ENCODE results near the gene PPP1R12B. TPM values are rescaled to one million over a fixed set of nuclear protein-coding genes. Genes with fewer than 3 reads are reported as not detected.

PPP1R12B gene
- total and polyA plus RNA-seq, 2 experiments from 2014 or later = 8.1 to 15.0 TPM

DNA sequence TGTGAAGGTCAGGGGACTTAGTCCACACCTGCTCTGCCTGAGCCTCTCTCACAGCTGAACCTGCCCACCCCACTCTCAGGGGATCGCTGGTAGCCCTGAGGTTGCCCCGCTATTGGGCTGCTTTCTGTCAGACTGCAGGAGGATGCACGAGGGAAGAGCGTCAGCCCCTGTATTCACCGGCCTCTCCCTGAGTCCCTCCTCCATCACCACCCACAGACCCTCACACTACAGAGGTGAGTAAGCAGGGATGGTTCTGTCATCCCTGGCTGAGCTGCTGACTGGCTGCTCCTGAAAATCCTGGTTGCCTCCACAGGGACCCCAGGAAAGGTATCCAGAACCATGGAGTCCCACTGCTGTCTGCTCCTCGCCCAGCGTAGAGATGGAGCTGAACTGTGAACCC is 243.0 kb downstream of the PPP1R12B start:
- Histone ChIP-seq H3K36me3 (replicated peaks; ENCODE audit: insufficient read depth, low read depth) (no peaks in the 10 kb centered on the region), H3K9me2 (replicated peaks; ENCODE audit: insufficient read depth) (no peaks in the 10 kb centered on the region), H3K4me3 (no peak overlapping the region), H3K4me2 (no peak overlapping the region), H3K79me2 (no peaks in the 10 kb centered on the region), H3K9me3 (ENCODE audit: low read depth) (no peaks in the 10 kb centered on the region), H3K27me3 (no peaks in the 10 kb centered on the region), H3K4me1 (ENCODE audit: insufficient read depth) (peaks cover 15% of the 10 kb centered on the region), H2AFZ (no peak overlapping the region), H3K27ac (no peak overlapping the region), H4K20me1 (ENCODE audit: insufficient read depth, poor library complexity, severe bottlenecking) (no peaks in the 10 kb centered on the region)
- DNase-seq (ENCODE audit: low spot score) = no peak
- 96% methylated on average over 7 of the region's 7 CpGs for WGBS (ENCODE audit: low lambda C conversion rate, missing lambda C conversion rate)
- TF ChIP-seq EZH2 (IDR thresholded peaks at IDR 0.05; ENCODE audit: borderline replicate concordance) (no peak), EZH2phosphoT487 (IDR thresholded peaks at IDR 0.05; ENCODE audit: low read depth, severe bottlenecking, unreplicated experiment) (no peak), CTCF (IDR thresholded peaks at IDR 0.05; ENCODE audit: poor library complexity) (no peak)

GRCh38 chr1:202592146-202592545 is 243.6 kb downstream of the PPP1R12B start:
- Histone ChIP-seq H3K79me2 (no peaks in the 10 kb centered on the region), H3K27ac (no peak overlapping the region), H2AFZ (no peak overlapping the region), H3K4me1 (ENCODE audit: insufficient read depth) (peaks cover 12% of the 10 kb centered on the region), H3K9me2 (replicated peaks; ENCODE audit: insufficient read depth) (no peaks in the 10 kb centered on the region), H4K20me1 (ENCODE audit: insufficient read depth, poor library complexity, severe bottlenecking) (no peaks in the 10 kb centered on the region), H3K27me3 (no peaks in the 10 kb centered on the region), H3K9me3 (ENCODE audit: low read depth) (no peaks in the 10 kb centered on the region), H3K4me3 (no peak overlapping the region), H3K36me3 (replicated peaks; ENCODE audit: insufficient read depth, low read depth) (no peaks in the 10 kb centered on the region), H3K4me2 (no peak overlapping the region)
- TF ChIP-seq EZH2phosphoT487 (IDR thresholded peaks at IDR 0.05; ENCODE audit: low read depth, severe bottlenecking, unreplicated experiment) (no peak), CTCF (IDR thresholded peaks at IDR 0.05; ENCODE audit: poor library complexity) (no peak), EZH2 (IDR thresholded peaks at IDR 0.05; ENCODE audit: borderline replicate concordance) (no peak)
- no peak for DNase-seq (ENCODE audit: low spot score)
- 90% methylated on average over 7 of the region's 7 CpGs for WGBS (ENCODE audit: low lambda C conversion rate, missing lambda C conversion rate)

DNA sequence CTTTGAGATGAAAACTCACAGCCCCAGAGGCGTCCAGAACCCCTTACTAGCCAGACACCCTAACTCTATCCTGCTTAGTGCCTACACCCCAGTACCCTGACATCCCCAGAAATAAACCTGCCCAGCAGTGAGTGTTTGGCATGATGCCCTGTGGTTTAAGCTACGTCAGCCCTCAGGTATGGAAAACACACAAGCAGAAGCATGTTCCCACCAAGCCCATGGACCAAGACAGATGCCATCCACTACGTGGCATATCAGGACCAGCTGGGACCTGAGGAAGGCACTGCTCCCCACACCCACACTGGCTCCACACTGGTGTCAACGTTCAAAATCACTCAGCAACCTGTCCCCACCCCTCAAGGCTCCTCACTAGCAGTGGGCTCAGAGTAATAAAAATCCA is 245.3 kb downstream of the PPP1R12B start:
- no peaks in the 10 kb centered on the region for H3K9me3 ChIP-seq (ENCODE audit: low read depth)
- H2AFZ ChIP-seq = no peak overlapping the region
- WGBS (ENCODE audit: low lambda C conversion rate, missing lambda C conversion rate) = 97% methylated on average over 4 of the region's 4 CpGs
- H3K4me1 ChIP-seq (ENCODE audit: insufficient read depth) = peaks cover 8% of the 10 kb centered on the region
- H3K79me2 ChIP-seq = no peaks in the 10 kb centered on the region
- no peak for DNase-seq (ENCODE audit: low spot score)
- H4K20me1 ChIP-seq (ENCODE audit: insufficient read depth, poor library complexity, severe bottlenecking) = no peaks in the 10 kb centered on the region
- TF ChIP-seq EZH2 (IDR thresholded peaks at IDR 0.05; ENCODE audit: borderline replicate concordance) (no peak), CTCF (IDR thresholded peaks at IDR 0.05; ENCODE audit: poor library complexity) (no peak), EZH2phosphoT487 (IDR thresholded peaks at IDR 0.05; ENCODE audit: low read depth, severe bottlenecking, unreplicated experiment) (no peak)
- H3K27me3 ChIP-seq = no peaks in the 10 kb centered on the region
- H3K27ac ChIP-seq = no peak overlapping the region
- no peaks in the 10 kb centered on the region for H3K36me3 ChIP-seq (replicated peaks; ENCODE audit: insufficient read depth, low read depth)
- H3K4me3 ChIP-seq = no peak overlapping the region
- no peaks in the 10 kb centered on the region for H3K9me2 ChIP-seq (replicated peaks; ENCODE audit: insufficient read depth)
- H3K4me2 ChIP-seq = no peak overlapping the region

DNA sequence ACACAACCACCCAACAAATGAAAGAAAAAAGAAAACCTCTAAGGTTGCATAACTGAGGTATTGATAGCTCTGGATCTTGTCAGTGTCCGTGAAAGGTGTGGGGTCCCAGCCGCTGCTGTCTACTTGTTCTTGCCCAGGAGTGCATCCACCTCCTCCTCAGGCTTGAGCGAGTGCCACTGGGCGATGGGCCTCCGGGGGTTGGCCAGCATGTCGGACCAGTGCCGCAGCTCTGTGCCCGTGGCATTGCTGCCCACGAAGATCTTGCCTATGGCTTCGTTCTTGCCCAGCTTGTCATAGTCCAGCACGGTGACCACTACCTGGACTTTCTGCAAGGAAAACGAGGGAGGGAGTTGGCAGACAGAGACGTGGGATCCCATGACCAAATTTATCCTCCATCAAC is 248.1 kb downstream of the PPP1R12B start:
- Histone ChIP-seq H3K9me3 (ENCODE audit: low read depth) (no peaks in the 10 kb centered on the region), H2AFZ (no peak overlapping the region), H3K79me2 (no peaks in the 10 kb centered on the region), H3K4me2 (no peak overlapping the region), H4K20me1 (ENCODE audit: insufficient read depth, poor library complexity, severe bottlenecking) (no peaks in the 10 kb centered on the region), H3K9me2 (replicated peaks; ENCODE audit: insufficient read depth) (no peaks in the 10 kb centered on the region), H3K36me3 (replicated peaks; ENCODE audit: insufficient read depth, low read depth) (no peaks in the 10 kb centered on the region), H3K27ac (no peak overlapping the region), H3K4me3 (no peak overlapping the region), H3K4me1 (ENCODE audit: insufficient read depth) (no peaks in the 10 kb centered on the region), H3K27me3 (no peaks in the 10 kb centered on the region)
- TF ChIP-seq EZH2phosphoT487 (IDR thresholded peaks at IDR 0.05; ENCODE audit: low read depth, severe bottlenecking, unreplicated experiment) (no peak), EZH2 (IDR thresholded peaks at IDR 0.05; ENCODE audit: borderline replicate concordance) (no peak), CTCF (IDR thresholded peaks at IDR 0.05; ENCODE audit: poor library complexity) (no peak)
- DNase-seq (ENCODE audit: low spot score) = no peak
- WGBS (ENCODE audit: low lambda C conversion rate, missing lambda C conversion rate) = 93% methylated on average over 13 of the region's 13 CpGs
